ENCODE data around the gene ACOXL.

- no peak for TF ChIP-seq POLR2AphosphoS5 (IDR thresholded peaks at IDR 0.05; ENCODE audit: insufficient read depth, low read depth, low read length)
- no peak for TF ChIP-seq CTCF (IDR thresholded peaks at IDR 0.05; ENCODE audit: extremely low read depth in 1 of 2, insufficient read depth in 1 of 2, low read depth in 1 of 2, low read length in 2 of 2)
- no peak for TF ChIP-seq JUN (IDR thresholded peaks at IDR 0.05; ENCODE audit: borderline replicate concordance, insufficient read depth, insufficient read length, low read depth)
- TF ChIP-seq POLR2A (IDR thresholded peaks at IDR 0.05; ENCODE audit: low read depth, low read length) = no peak
- TF ChIP-seq FOS (IDR thresholded peaks at IDR 0.05; ENCODE audit: borderline replicate concordance, insufficient read depth, low read length) = no peak
- TF ChIP-seq MAX (IDR thresholded peaks at IDR 0.05; ENCODE audit: insufficient read depth, insufficient read length) = no peak
- no peak for TF ChIP-seq EZH2 (IDR thresholded peaks at IDR 0.05; ENCODE audit: borderline replicate concordance, low read depth, low read length, severe bottlenecking)
- no peak for TF ChIP-seq GATA2 (IDR thresholded peaks at IDR 0.05; ENCODE audit: insufficient read depth, insufficient read length, low read depth, low read length)
Measured at GRCh38 chr2:110877031-110877827, 144.9 kb downstream of the ACOXL start.
